Measurements from ENCODE around the gene LAGE3.

Gene LAGE3

DNA sequence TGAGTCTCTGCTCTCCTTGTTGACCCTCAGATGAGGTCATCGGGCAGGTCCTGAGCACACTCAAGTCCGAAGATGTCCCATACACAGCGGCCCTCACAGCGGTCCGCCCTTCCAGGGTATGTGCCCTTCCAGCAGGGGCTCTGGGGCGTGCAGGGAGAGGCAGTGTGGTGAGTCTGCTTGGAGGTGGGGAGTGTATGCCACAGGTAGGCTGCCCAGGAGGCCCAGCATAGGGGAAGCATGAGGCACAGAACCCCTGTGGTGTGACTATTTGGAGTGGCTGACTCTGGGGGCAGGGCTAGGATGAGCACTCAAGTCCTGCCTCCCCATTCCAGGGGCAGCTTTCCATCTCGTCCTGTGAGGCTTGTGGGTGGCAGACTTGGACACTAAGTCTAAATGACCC, 45.5 kb downstream of the LAGE3 start:
- H3K56ac ChIP-seq (ENCODE audit: low read length) = no peak overlapping the region
- no peaks in the 10 kb centered on the region for H3K4me1 ChIP-seq (ENCODE audit: control insufficient read depth, low read depth, low read length)
- no peak overlapping the region for H3K23ac ChIP-seq (ENCODE audit: low read length)
- no peak overlapping the region for H3K9ac ChIP-seq (ENCODE audit: low read length)
- no peak overlapping the region for H2BK15ac ChIP-seq (replicated peaks; ENCODE audit: low read depth)
- no peak for DNase-seq
- WGBS (ENCODE audit: extremely low coverage, insufficient coverage, low lambda C conversion rate) = no CpG with 5 or more reads among the region's 7 CpGs
- H3K27ac ChIP-seq (ENCODE audit: low read depth, low read length) = no peak overlapping the region
- H3K27me3 ChIP-seq (ENCODE audit: insufficient read depth, low read length, poor library complexity) = no peaks in the 10 kb centered on the region
- no peak overlapping the region for H2BK120ac ChIP-seq (ENCODE audit: low read depth, low read length)
- H2BK5ac ChIP-seq (ENCODE audit: low read length) = no peak overlapping the region
- H3K79me2 ChIP-seq (ENCODE audit: control insufficient read depth, insufficient read depth, low read length) = peaks cover 11% of the 10 kb centered on the region
- no peak overlapping the region for H3K4ac ChIP-seq (ENCODE audit: low read depth, low read length)
- H4K5ac ChIP-seq (ENCODE audit: low read length) = no peak overlapping the region
- H3K79me1 ChIP-seq (ENCODE audit: low read length) = peaks cover 3% of the 10 kb centered on the region
- no peaks in the 10 kb centered on the region for H3K36me3 ChIP-seq (ENCODE audit: control insufficient read depth, insufficient read depth, low read length)
- H3K4me3 ChIP-seq (ENCODE audit: low read length) = no peak overlapping the region
- no peak overlapping the region for H3K4me2 ChIP-seq (ENCODE audit: low read length)
- H3K18ac ChIP-seq (ENCODE audit: low read length) = no peak overlapping the region
- no peak overlapping the region for H2AK5ac ChIP-seq (ENCODE audit: low read length)
- no peak overlapping the region for H4K8ac ChIP-seq (ENCODE audit: low read depth, low read length)

DNA sequence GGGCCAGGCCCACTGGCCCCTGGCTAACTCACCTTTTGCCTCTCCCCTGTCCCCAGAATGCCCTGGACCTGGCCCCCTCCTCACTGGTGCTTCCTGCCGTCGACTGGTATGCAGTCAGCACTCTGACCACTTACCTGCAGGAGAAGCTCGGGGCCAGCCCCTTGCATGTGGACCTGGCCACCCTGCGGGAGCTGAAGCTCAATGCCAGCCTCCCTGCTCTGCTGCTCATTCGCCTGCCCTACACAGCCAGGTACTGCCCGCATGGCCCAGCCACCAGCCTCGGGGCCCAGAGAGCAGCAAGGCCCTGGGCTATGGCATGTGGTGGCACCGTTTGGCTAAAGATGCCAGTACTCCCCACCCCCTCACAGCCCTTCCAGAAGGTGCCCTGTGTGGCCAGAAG, 46.9 kb downstream of the LAGE3 start:
- no peaks in the 10 kb centered on the region for H3K79me2 ChIP-seq (ENCODE audit: control insufficient read depth, insufficient read depth, low read length)
- H3K23ac ChIP-seq (ENCODE audit: low read length) = no peak overlapping the region
- H2BK5ac ChIP-seq (ENCODE audit: low read length) = no peak overlapping the region
- WGBS (ENCODE audit: extremely low coverage, insufficient coverage, low lambda C conversion rate) = no CpG with 5 or more reads among the region's 8 CpGs
- H3K36me3 ChIP-seq (ENCODE audit: control insufficient read depth, insufficient read depth, low read length) = no peaks in the 10 kb centered on the region
- no peak overlapping the region for H3K27ac ChIP-seq (ENCODE audit: low read depth, low read length)
- H2BK120ac ChIP-seq (ENCODE audit: low read depth, low read length) = no peak overlapping the region
- H3K4me3 ChIP-seq (ENCODE audit: low read length) = no peak overlapping the region
- no peaks in the 10 kb centered on the region for H3K27me3 ChIP-seq (ENCODE audit: insufficient read depth, low read length, poor library complexity)
- H3K4ac ChIP-seq (ENCODE audit: low read depth, low read length) = no peak overlapping the region
- no peak overlapping the region for H3K18ac ChIP-seq (ENCODE audit: low read length)
- H3K79me1 ChIP-seq (ENCODE audit: low read length) = no peaks in the 10 kb centered on the region
- H3K4me2 ChIP-seq (ENCODE audit: low read length) = no peak overlapping the region
- no peak overlapping the region for H3K9ac ChIP-seq (ENCODE audit: low read length)
- no peak for DNase-seq
- no peak overlapping the region for H4K5ac ChIP-seq (ENCODE audit: low read length)
- H3K56ac ChIP-seq (ENCODE audit: low read length) = no peak overlapping the region
- H2AK5ac ChIP-seq (ENCODE audit: low read length) = no peak overlapping the region
- H2BK15ac ChIP-seq (replicated peaks; ENCODE audit: low read depth) = no peak overlapping the region
- no peaks in the 10 kb centered on the region for H3K4me1 ChIP-seq (ENCODE audit: control insufficient read depth, low read depth, low read length)
- no peak overlapping the region for H4K8ac ChIP-seq (ENCODE audit: low read depth, low read length)

DNA sequence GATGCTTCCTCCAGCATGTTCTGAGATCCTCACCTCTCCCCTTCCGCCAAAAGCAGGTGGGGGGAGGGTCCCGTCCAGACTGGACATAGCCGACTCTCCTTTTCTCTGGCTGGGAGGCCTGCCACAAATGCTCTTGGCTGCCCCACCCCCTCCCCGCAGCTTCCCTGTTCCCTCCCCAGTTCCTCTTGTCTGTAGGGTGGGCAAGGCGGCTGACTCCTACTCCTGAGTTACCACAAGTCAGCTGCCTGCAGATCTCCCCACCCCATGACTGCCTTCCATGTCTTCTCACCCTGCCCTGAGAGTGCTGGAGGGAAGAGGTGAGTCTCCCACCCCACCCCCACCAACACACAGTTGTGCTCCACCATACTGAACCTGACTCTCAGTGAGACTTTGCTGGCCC, 47.7 kb downstream of the LAGE3 start:
- Histone ChIP-seq H3K4ac (ENCODE audit: low read depth, low read length) (no peak overlapping the region), H3K27me3 (ENCODE audit: insufficient read depth, low read length, poor library complexity) (no peaks in the 10 kb centered on the region), H3K18ac (ENCODE audit: low read length) (no peak overlapping the region), H3K79me2 (ENCODE audit: control insufficient read depth, insufficient read depth, low read length) (no peaks in the 10 kb centered on the region), H4K5ac (ENCODE audit: low read length) (no peak overlapping the region), H3K56ac (ENCODE audit: low read length) (no peak overlapping the region), H4K8ac (ENCODE audit: low read depth, low read length) (no peak overlapping the region), H2BK5ac (ENCODE audit: low read length) (no peak overlapping the region), H3K9ac (ENCODE audit: low read length) (no peak overlapping the region), H2BK120ac (ENCODE audit: low read depth, low read length) (no peak overlapping the region), H2BK15ac (replicated peaks; ENCODE audit: low read depth) (no peak overlapping the region), H3K79me1 (ENCODE audit: low read length) (no peaks in the 10 kb centered on the region), H3K27ac (ENCODE audit: low read depth, low read length) (no peak overlapping the region), H3K23ac (ENCODE audit: low read length) (no peak overlapping the region), H3K4me1 (ENCODE audit: control insufficient read depth, low read depth, low read length) (no peaks in the 10 kb centered on the region), H2AK5ac (ENCODE audit: low read length) (no peak overlapping the region), H3K4me3 (ENCODE audit: low read length) (no peak overlapping the region), H3K4me2 (ENCODE audit: low read length) (no peak overlapping the region), H3K36me3 (ENCODE audit: control insufficient read depth, insufficient read depth, low read length) (no peaks in the 10 kb centered on the region)
- no peak for DNase-seq
- WGBS (ENCODE audit: extremely low coverage, insufficient coverage, low lambda C conversion rate) = no CpG with 5 or more reads among the region's 5 CpGs

DNA sequence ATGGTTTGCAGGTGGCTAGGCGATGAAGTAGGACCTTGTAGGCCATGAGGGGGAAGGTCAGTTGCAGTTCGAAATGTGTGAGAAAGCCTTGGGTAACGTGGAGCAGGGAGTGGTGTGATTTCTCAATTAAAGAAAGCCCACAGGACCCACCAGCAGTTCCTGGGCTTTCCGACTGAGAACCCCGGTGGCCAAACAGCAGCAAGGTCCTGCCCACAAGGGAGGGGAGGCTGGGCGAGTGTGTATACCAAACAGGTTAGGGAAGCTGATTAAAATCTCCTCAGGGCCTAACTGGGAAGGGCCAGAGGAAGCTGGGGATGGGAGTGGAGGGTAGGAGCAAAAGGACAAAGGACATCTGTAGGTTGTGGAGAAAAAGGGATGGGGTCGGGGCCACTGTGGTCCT, 48.2 kb downstream of the LAGE3 start:
- H3K4me2 ChIP-seq (ENCODE audit: low read length) = no peak overlapping the region
- no peaks in the 10 kb centered on the region for H3K36me3 ChIP-seq (ENCODE audit: control insufficient read depth, insufficient read depth, low read length)
- DNase-seq = no peak
- H3K4me3 ChIP-seq (ENCODE audit: low read length) = no peak overlapping the region
- no peaks in the 10 kb centered on the region for H3K79me2 ChIP-seq (ENCODE audit: control insufficient read depth, insufficient read depth, low read length)
- H3K18ac ChIP-seq (ENCODE audit: low read length) = no peak overlapping the region
- H3K4me1 ChIP-seq (ENCODE audit: control insufficient read depth, low read depth, low read length) = no peaks in the 10 kb centered on the region
- no peaks in the 10 kb centered on the region for H3K27me3 ChIP-seq (ENCODE audit: insufficient read depth, low read length, poor library complexity)
- H3K79me1 ChIP-seq (ENCODE audit: low read length) = no peaks in the 10 kb centered on the region
- H2BK15ac ChIP-seq (replicated peaks; ENCODE audit: low read depth) = no peak overlapping the region
- H3K56ac ChIP-seq (ENCODE audit: low read length) = peak overlapping the region; percentile 64
- no peak overlapping the region for H3K23ac ChIP-seq (ENCODE audit: low read length)
- no peak overlapping the region for H4K5ac ChIP-seq (ENCODE audit: low read length)
- no peak overlapping the region for H2AK5ac ChIP-seq (ENCODE audit: low read length)
- H3K27ac ChIP-seq (ENCODE audit: low read depth, low read length) = no peak overlapping the region
- no peak overlapping the region for H3K4ac ChIP-seq (ENCODE audit: low read depth, low read length)
- H3K9ac ChIP-seq (ENCODE audit: low read length) = no peak overlapping the region
- no peak overlapping the region for H2BK5ac ChIP-seq (ENCODE audit: low read length)
- H2BK120ac ChIP-seq (ENCODE audit: low read depth, low read length) = no peak overlapping the region
- no peak overlapping the region for H4K8ac ChIP-seq (ENCODE audit: low read depth, low read length)
- no CpG with 5 or more reads among the region's 7 CpGs for WGBS (ENCODE audit: extremely low coverage, insufficient coverage, low lambda C conversion rate)

DNA sequence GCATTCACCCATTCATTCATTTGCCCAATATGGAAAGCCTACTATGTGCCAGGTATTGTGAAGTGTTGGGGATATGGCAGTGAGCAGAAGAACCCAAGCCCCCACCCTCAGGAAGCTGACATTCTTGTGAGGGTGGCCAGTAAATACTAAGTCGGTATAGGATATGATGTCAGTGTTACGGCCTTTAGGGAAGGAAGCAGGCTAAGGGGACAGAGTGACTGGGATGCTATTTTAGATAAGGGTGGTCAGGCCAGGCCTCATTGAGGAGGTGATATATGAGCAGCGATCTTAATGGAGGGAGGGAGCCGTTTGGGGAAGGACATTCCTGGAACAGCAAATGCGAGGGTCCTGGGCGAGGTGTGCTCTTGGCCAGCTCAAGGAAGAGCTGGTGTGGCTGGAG, 48.6 kb downstream of the LAGE3 start:
- no peak for DNase-seq

DNA sequence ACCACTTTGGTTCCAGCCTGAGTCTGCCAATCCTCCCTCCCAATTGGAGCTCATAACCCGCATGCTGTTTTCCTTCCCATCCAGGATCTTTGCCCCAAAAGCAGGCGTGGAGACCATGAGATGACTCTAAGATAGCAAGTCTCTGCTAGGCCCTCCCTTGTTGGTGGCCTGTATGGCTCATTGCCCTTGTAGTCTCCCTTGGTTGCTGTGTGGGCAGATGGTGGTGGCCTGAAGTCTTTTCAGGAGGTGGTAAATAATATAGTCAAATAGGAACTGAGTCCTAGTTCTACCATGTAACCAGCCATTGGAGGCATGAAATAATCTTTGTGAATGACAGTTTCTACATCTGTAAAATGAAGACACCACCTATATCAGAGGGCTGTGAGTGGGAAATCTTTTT, 49.4 kb downstream of the LAGE3 start:
- Histone ChIP-seq H3K4me1 (ENCODE audit: control insufficient read depth, low read depth, low read length) (no peaks in the 10 kb centered on the region), H3K36me3 (ENCODE audit: control insufficient read depth, insufficient read depth, low read length) (no peaks in the 10 kb centered on the region), H3K4me3 (ENCODE audit: low read length) (no peak overlapping the region), H2BK5ac (ENCODE audit: low read length) (no peak overlapping the region), H3K18ac (ENCODE audit: low read length) (no peak overlapping the region), H2BK120ac (ENCODE audit: low read depth, low read length) (no peak overlapping the region), H3K4me2 (ENCODE audit: low read length) (no peak overlapping the region), H4K8ac (ENCODE audit: low read depth, low read length) (no peak overlapping the region), H3K4ac (ENCODE audit: low read depth, low read length) (no peak overlapping the region), H3K79me2 (ENCODE audit: control insufficient read depth, insufficient read depth, low read length) (no peaks in the 10 kb centered on the region), H3K23ac (ENCODE audit: low read length) (no peak overlapping the region), H2BK15ac (replicated peaks; ENCODE audit: low read depth) (no peak overlapping the region), H3K79me1 (ENCODE audit: low read length) (no peaks in the 10 kb centered on the region), H2AK5ac (ENCODE audit: low read length) (no peak overlapping the region), H3K27me3 (ENCODE audit: insufficient read depth, low read length, poor library complexity) (no peaks in the 10 kb centered on the region), H3K27ac (ENCODE audit: low read depth, low read length) (no peak overlapping the region), H4K5ac (ENCODE audit: low read length) (no peak overlapping the region), H3K9ac (ENCODE audit: low read length) (no peak overlapping the region), H3K56ac (ENCODE audit: low read length) (no peak overlapping the region)
- WGBS (ENCODE audit: extremely low coverage, insufficient coverage, low lambda C conversion rate) = no CpG with 5 or more reads among the region's 2 CpGs
- no peak for DNase-seq

More for the DNA sequence above, 48.6 kb downstream of the LAGE3 start:
- no peak overlapping the region for H2BK15ac ChIP-seq (replicated peaks; ENCODE audit: low read depth)
- H3K4ac ChIP-seq (ENCODE audit: low read depth, low read length) = no peak overlapping the region
- no peak overlapping the region for H3K9ac ChIP-seq (ENCODE audit: low read length)
- no peak overlapping the region for H2AK5ac ChIP-seq (ENCODE audit: low read length)
- no peak overlapping the region for H3K27ac ChIP-seq (ENCODE audit: low read depth, low read length)
- peak overlapping the region; percentile 64 for H3K56ac ChIP-seq (ENCODE audit: low read length)
- H3K36me3 ChIP-seq (ENCODE audit: control insufficient read depth, insufficient read depth, low read length) = no peaks in the 10 kb centered on the region
- no peak overlapping the region for H3K4me2 ChIP-seq (ENCODE audit: low read length)
- H4K8ac ChIP-seq (ENCODE audit: low read depth, low read length) = no peak overlapping the region
- no peak overlapping the region for H3K23ac ChIP-seq (ENCODE audit: low read length)
- H3K27me3 ChIP-seq (ENCODE audit: insufficient read depth, low read length, poor library complexity) = no peaks in the 10 kb centered on the region
- no CpG with 5 or more reads among the region's 6 CpGs for WGBS (ENCODE audit: extremely low coverage, insufficient coverage, low lambda C conversion rate)
- no peaks in the 10 kb centered on the region for H3K79me2 ChIP-seq (ENCODE audit: control insufficient read depth, insufficient read depth, low read length)
- H3K79me1 ChIP-seq (ENCODE audit: low read length) = no peaks in the 10 kb centered on the region
- no peak overlapping the region for H3K18ac ChIP-seq (ENCODE audit: low read length)
- H4K5ac ChIP-seq (ENCODE audit: low read length) = no peak overlapping the region
- H3K4me1 ChIP-seq (ENCODE audit: control insufficient read depth, low read depth, low read length) = no peaks in the 10 kb centered on the region
- H2BK5ac ChIP-seq (ENCODE audit: low read length) = no peak overlapping the region
- H3K4me3 ChIP-seq (ENCODE audit: low read length) = no peak overlapping the region
- no peak overlapping the region for H2BK120ac ChIP-seq (ENCODE audit: low read depth, low read length)

All from mesendoderm (in vitro differentiated cells).